HG03039 (cell line): ENCODE measurements around the gene ASPSCR1.

Experiments
- ATAC-seq: cut with Tn5 transposase; IDR thresholded peaks from one replicate; pipeline ENCODE4 v1.9.1; 2021; ENCODE audit warnings: mild to moderate bottlenecking, moderate library complexity; ENCODE audit not compliant: unreplicated experiment

Gene ASPSCR1

DNA sequence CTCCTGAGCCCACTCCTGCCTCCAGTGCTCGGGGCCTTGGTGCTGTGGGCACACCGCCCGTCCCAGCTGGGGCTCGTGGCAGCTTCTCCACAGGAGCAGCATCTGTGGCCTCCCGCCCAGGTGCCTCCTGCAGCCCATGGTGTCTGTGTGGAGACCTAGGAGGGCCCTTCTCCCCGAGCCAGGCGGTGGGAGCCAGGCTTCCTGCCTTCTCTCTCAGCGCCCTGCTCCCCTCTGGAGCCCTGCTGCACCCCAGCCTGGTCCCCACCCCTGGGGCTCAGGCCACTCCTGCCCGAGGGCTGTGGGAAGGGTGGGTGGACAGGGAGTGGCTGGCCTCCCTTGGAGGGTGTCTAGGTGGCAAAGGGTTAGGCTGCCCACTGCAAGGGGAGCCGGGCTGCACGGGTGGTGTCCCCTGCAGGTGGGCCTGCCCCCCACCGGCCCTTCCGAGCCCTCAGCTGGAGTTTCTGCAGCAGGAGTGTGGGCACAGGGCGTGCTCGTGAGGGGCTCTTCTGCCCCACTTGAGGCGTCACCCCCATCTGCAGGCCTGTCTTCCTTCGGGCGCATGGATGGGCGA is 34.3 kb downstream of the ASPSCR1 start:
- ATAC-seq, result no peak

DNA sequence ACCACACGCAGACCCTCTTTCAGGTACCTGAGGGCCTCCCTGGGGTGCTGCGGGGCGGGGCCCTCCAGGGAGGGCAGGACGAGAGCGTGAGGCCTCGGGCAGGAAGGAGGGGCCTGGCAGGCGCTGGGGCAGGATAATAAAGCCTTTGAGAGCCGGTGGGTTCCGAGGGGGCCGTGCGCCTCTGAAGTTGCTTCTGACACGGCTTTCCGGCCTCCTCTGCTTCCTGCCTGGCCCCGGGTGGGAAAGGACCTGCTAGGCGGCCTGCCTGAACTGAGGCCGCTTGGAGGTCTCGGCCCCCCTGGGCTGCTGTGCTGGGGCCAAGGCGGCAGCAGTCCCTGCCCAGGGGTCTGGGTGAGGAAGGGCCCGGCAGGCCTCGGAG is 34.8 kb downstream of the ASPSCR1 start:
- no peak for ATAC-seq

DNA sequence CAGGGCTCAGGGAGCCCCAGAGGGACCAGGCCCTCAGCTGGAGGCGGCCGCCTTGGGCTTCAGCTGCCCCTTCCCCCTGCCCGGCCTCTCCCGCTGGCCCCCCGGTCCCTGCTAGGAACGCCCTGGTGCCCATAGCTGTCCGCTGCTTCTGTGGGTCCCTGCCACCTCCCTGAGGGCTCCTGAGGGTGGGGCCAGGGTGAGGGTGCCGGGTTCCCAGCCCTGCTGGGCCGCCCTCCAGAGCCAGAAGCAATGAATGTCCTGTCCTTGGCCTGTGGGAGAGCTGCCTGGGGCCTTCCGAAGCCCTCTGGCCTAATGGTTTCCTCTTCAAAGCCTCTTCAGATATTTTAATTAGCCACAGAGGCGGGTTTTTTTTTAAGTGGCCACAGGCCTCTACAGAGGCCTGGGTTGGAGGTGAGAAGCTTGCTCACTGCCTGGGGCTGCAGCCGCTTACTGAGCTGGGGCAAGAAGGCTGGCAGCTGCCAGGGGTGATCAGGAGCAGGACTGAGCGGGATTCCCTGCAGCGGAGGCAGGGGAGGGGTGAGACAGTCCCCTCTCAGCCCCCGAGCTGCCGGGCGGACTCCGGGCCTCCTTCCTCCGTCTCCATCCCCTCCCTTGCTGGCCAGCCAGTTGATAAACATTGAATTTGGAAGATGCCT is 35.3 kb downstream of the ASPSCR1 start:
- no peak for ATAC-seq

DNA sequence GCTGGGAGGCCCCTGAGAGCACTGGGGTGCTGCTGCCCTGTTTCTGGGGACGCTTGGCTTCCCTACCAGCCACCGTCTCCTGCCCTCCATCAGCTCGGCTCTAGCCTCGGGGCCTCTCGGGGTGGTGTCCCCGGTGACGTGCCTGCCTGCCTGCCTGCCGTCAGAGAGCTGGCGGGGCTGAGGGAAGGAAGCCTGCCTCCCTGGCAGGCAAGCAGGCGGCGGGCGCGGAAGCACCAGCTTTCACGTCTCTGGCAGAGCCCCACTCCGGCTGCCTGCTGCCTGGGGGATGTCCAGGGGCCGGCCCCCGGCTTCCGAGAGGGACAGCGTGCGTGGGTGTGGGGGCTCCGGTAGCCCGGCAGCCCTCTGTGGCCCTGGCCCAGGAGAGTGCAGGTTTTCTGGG is 35.9 kb downstream of the ASPSCR1 start:
- no peak for ATAC-seq

DNA sequence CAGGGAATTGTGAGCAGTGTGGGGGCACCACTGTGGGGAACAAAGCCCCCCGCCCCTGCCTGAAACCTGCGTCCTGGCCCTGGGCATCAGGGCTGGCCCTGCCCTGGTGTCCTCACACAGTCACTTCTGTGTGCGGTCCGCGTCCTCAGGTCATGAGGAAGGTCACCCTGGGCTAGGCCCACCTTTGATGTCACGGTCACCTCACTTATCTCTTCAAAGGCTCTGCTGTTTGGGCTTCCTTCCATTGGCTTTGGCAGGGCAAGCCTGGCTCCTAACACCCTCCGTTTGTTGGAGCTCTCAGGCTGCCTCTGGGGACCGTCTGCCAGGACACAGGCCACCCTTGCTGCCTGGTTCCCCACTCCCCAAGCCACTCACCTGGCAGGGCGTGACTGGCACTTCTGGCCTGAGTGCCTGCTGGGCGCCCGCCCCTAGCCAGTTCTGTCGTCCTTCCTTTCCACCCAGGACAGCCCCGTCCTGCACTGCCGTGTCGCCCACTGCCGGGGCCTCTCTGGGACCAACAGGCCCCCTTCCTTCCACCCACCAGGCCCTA is 36.4 kb downstream of the ASPSCR1 start:
- no peak for ATAC-seq

DNA sequence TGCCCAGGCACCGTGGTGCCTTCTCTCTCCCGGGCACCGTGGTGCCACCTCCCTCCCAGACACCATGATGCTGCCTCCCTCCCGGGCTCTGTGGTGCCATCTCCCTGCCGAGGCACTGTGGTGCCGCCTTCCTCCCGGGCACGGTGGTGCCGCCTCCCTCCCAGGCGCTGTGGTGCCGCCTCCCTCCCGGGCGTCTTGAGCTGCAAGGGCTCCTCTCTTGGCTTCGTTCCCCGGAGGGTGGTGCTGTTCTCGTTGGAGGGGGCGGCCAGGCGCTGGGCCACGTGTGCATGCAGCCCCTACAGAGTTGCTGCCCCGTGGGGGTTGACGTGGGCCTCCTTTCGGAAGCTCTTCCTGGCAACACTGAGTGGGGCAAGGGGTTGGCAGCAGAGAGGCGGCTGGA is 37.0 kb downstream of the ASPSCR1 start:
- no peak for ATAC-seq

DNA sequence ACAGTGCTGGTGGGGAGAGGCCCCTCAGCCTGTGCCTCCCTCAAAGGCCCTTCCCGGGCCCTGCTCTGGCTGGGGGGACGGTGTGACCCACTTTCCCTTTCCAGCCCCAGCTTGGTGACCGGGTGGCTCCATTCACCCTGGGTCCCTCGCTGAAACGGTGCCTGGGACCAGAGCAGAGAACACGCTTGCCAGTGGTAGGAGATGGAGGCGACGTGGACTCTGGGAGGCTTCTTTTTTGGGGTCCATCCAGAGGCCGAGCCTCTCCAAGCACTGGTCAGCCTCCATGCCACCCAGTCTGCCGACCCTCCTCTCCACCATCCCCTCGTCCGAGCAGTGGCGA is 37.5 kb downstream of the ASPSCR1 start:
- no peak for ATAC-seq

DNA sequence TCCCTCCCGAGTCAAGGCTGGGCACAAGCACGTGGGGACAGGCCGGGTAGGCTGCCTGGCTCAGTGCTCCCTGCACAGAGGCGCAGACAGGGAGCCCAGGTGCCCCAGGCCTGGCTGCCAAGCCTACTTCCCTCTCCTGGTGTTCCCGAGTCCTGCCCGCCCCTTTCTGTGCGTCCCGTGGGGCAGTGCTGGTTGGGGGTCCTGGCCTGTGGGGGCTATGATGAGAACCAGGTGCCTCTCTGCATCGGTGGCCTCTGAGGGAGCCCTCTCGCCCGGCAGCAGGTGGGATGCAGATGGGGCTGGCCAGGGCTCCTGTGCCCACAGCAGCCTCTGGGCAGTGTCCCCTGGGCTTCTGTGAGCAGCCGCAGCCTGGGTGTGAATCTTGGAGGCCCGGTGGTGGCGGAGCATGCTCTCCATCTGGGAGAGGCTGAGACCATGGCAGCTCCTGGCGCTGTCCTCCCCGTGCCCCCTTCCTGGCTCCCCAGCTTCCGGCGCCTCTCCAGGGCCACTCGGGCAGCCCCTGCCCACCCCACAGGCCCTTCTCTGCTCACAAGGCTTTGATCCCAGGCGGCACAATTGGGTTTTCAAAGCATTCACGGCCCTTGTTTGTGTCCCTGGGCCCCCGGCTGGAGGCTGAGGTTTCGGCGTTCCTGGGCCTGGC is 38.0 kb downstream of the ASPSCR1 start:
- ATAC-seq, result no peak

DNA sequence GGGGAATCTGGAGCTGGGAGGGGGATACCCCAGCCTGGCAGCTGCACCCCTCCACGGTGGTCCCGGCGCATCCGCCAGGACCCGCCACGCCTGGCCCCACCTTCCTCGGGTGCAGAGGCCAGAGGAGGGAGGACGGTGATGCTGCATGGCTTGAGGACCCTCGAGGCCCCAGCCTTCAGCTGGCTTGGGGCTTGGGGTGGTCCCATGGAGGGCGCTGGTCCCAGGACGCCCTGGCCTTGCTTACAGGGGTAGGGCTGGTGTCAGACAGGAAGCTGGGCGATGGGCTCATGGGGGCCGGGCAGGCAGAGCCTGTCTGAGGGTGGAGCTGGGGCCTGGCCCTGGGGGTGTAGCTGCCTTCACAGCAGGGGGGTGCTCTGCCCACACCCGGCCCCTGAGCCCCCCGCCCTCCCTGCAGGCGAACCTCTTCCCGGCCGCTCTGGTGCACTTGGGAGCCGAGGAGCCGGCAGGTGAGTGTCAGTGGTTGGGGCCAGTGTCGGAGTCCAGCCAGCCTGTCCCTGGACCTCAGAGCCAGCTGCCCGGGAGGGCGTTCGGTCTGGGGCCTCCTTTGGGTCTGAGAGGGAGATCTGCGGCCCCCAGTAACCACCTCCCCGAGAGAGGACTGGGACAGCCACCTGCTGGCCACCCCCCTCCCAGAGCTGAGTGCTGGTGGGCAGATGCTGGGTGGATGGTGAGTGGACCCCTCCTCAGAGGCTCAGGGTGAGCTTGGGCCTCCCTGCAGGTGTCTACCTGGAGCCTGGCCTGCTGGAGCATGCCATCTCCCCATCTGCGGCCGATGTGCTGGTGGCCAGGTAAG is 38.8 kb downstream of the ASPSCR1 start:
- ATAC-seq, result no peak

DNA sequence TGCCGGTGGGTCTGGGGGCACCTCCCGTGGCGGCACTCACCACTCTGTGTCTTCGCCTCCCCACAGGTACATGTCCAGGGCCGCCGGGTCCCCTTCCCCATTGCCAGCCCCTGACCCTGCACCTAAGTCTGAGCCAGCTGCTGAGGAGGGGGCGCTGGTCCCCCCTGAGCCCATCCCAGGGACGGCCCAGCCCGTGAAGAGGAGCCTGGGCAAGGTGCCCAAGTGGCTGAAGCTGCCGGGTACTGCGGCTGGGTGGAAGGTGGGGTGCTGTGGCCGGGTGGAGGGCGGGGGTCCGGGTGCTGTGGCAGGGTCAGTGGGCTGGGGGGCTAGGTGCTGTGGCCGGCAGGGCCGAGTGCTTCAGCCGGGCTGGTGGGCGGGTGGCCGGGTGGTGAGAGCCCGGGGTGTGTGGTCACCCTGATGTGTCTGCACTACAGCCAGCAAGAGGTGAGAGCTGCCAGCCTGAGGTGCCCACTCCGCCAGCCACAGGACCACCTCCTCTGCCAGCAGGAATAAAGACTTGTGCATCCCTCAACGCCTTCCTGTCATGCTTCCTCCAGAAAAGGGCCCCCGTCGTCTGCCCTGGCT is 39.5 kb downstream of the ASPSCR1 start:
- ATAC-seq, result no peak

DNA sequence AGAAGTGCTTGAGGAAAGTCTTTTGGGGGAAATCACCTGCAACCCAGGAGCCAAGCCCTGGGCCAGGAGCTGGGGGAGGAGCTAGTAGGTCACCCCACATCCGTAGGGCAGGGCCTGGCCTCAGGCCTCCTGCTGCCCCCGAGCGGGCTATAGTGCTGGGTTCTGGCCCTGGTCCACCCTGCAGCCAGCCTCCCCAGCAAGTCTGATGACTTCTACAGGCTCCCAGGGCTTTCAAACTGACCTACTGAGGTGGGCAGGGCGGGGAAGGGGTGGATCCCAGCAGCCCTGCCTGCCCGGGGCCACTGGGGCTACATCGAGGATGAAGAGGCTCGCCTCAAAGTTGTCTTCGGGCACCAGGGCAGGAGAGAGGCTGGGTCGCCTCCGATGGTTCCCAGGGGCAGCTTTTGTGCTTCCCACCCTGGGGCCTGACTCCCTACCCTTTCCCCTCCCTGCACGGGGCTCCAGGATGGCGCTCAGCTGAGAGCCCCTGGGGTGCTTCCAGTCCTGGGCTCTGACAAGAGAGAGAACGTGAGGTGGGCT is 40.3 kb downstream of the ASPSCR1 start:
- ATAC-seq, result no peak

DNA sequence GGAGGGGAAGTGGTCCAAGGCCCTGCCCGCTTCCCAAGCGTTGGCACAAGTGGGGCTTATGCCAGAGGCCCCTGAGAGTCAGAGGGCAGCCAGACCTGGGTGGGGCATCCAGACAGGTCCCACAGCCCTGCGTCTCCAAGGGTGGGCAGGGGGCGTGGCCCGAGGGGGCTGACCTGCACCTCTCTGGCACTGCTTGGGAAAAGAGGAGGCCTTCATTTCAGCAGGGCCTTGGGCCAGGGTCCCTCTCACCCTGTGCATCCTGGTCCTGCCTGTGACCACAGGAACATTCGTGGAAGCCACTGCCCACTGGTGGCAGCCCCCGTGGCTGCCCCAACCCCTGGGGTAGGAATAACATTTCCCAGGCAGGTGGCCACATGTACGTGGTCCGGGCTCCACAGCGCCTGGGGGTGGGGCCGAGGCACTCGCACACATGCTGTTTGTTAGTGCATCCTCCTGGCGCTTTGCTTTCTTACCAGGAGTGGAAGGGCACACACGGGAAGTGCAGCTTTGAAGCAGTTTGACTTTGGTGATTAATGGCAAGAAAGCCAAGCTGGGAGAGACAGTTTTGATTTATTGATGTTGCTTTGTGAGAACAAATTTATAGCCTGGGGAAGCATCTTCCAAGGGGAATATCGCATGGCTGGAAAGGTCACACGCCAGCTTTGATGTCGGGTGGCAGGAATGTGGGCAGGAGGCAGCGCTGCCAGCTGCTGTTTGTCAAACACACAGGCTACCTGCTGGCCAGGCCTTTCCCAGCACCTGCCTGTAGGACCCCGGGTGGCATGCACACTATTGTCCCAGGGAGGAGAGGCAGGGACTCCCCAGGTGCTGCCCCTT is 40.9 kb downstream of the ASPSCR1 start:
- no peak for ATAC-seq

DNA sequence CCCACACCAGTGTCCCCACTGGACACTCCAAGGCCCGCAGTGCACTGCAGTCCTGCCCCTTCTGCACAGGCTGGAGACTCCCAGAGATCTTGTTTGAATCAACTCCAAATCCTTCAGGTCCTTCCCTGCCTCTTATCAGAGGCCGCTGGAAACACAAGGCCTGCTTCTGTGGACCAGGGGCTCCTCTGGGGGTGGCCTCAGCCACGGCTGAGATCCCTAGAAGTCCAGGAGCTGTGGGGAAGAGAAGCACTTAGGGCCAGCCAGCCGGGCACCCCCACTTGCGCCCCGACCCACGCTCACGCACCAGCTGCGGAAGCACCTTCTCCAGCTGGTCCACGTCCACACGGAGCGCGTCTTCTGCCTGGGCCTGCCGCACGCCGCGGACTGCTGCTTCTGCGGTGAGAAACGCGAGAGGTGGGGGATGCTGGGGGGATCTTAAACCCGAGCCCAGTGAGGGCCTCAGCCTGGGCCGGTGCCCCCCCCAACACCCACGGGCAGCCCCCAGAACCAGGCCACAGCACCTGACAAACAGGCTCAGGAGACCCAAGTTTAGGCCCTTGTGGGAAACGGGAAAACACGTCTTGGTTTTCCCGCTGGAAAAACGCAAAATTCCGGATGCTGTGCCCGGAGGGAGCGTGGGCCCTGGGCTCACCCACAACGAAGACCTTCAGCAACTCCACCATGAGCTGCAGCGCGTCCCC is 41.7 kb downstream of the ASPSCR1 start:
- ATAC-seq, result no peak

DNA sequence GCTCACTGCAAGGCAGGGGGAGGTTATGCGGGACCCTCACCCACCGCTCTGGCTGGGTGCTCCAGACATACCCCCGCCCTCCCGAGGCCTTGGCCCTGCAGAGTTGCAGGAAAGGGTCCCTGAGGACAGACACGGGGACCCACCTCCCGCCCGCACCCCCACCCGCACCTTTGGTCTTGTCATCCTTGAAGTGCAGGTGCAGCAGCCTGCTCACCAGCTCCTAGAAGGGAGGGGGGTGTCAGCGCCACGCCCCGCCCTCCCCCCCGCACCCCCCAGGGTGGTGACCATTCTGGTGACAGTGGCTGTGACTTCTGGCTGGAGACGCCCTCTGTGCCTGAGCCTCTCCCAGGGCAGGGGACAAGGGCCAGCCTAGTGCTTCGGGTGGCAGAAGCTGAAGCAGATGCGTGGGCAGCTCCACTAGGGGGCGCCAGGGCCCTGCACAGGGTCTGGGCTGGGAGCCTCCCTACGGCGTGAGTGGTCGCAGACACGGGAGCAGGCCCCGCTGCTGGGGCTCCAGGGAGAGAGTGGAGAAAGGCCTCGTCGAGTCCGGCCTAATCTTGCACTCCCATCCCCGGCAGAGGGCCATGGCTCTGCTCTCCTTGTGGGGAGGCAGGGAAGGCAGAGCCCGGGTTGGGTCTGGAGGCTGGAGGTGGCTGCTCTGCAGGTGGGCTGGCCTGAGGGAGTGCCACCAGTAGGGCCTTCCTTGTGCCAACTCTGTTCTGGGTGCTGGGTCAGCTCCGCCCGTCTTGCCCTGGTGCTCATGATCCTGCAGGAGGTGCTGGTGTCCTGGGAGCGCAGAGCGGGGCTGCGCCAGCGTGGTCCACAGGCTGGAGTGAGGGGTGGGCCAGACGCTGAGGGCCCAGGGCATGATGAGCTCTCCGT is 42.5 kb downstream of the ASPSCR1 start:
- no peak for ATAC-seq

DNA sequence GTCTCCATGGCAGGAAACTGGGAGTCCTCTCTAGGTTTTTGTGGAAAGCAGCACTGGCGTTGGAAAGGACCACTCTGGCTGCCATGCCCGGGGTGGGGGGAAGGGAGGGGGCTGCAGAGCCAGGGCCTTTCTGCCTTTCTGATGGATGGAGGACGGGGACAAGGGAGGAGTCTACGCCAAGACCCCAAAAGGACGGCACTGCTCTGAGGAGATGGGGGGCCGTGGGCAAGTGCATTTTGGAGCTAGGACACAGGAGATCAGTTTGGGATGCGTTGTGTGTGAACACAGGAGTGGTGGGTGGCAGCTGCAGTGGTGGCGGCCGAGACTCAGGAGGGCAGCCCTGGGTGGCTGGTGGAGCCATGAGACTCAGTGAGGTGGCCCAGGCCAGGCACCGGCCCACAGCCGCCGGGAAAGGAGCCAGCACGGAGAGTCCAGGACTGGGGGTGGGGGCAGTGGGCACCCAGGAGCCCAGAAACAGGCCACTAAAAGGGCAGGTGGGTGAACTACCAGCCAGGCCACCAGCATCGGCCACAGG is 43.2 kb downstream of the ASPSCR1 start:
- no peak for ATAC-seq

DNA sequence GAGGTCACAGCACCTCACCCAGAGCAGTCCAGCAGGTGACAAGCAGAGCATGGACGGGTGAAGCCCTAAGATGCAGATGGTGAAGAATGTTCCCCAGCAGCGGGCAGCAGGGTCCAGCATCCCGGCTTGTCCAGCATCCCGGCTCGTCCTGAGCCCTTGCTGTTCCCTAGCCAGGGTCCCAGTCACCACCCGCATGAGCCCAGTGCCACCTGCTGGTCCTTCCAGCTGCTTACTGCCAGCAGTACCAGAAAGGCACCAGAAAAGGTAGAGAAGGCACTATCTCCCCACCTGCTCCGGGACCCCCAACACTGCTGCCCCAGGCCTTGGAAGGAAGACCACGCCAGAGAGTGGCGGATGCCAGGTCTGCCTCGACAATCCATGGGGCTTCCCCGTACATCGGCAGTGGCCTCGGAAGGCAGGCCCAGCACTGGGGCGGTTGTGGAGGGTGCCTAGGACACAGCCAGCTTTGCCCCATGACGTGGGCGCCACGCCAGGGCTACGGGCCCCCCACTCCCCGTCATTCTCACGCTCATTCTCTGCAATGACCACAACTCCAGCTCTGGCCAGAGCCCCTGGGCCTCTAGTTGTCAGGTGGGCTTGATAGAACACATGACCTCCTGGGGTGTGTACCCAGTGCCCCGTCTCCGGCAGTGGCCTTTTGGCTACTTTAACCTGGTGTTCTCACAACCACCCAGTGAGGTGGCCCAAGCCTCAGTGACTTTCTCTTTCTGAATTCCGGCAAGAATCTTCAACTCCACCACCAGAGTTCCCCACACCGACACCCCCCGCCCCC is 43.9 kb downstream of the ASPSCR1 start:
- no peak for ATAC-seq

DNA sequence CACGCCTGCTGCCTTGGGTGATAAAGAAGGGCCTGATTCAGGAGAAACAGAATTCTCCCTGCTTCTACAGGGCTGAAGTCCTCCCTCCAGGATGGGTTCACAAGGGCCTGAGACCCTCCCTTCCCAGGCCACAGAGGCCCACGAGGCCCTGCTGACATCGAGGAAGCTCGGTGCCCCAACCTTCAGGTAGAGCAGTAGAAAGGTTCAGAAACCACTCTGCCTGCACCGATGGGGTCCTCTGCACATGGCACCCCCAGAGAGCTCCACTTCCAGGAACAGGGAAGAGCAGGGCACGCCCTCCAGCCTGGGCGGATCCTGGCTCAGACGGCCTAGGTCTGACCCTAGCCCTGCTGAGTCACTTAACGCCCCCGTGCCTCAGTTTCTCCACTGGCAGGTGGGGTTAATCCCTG is 44.5 kb downstream of the ASPSCR1 start:
- ATAC-seq, result no peak
